ENCODE measurements around the gene WNT7B. TPM values are rescaled to one million over a fixed set of nuclear protein-coding genes. Genes with fewer than 3 reads are reported as not detected.

The WNT7B gene
- total and polyA plus RNA-seq, 2 of the 8 experiments (the other 6 are each of a cell fraction or from before 2014, with no cell fraction given): 0.14 to 0.24 TPM

DNA sequence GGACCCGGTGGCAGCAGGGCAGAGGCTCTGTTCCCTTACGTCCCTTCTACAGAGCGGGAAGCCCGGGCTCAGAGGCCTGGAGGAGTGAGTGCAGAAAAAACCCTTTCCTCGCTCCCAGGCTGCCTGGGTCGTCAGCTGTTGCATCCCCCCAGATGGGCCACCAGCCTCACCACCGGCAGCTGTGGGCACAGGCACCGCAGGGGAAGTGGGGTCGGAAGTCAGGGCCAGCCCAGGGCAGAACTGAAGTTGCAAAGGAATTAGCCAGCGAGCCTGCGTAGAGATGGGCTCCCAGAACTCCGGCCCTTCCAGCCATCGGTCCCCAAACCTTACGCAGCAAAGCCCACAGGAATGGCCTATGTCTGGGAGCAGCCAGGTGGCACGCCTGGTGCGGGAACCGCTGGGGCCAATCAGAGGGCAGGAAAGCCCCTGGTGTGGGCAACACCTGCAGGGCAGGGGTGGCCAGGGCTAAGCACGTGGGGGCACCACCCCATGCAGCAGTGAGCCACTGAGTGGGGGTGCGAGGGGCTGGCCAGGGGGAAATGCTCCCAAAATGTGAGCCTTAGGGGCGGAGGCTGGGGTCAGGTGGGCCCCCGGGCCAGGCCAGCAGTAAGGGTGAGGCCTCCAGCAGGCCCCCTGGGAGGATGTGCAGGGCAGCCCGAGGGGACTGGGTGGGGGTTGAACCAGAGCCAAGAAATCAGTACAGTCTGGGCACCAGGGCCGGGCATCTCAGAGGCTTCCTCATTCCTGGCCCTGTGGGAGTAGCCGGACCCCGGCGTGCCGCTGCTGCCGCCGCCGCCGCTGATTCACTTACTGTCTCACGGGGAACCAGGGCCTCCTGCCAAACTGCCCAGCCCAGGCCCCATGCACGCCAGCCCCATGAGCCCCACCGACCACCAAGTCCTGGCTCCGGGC, 58.2 kb downstream of the WNT7B start (continued):
- TF ChIP-seq RXRA (IDR thresholded peaks at IDR 0.05; ENCODE audit: insufficient read depth, low read depth, low read length) (no peak), GABPA (IDR thresholded peaks at IDR 0.05; ENCODE audit: borderline replicate concordance, insufficient read depth, low read length) (no peak), KDM5A (IDR thresholded peaks at IDR 0.05; ENCODE audit: low read length) (no peak), EP300 (IDR thresholded peaks at IDR 0.05; ENCODE audit: borderline replicate concordance in 1 of 2, low read depth in 2 of 2, low read length in 2 of 2) (no peak), SP1 (IDR thresholded peaks at IDR 0.05; ENCODE audit: low read depth, low read length) (no peak), FOSL1 (IDR thresholded peaks at IDR 0.05; ENCODE audit: insufficient read depth, low read depth, low read length) (no peak), SP4 (IDR thresholded peaks at IDR 0.05; ENCODE audit: low read length) (no peak), TEAD4 (IDR thresholded peaks at IDR 0.05; ENCODE audit: low read depth, low read length) (no peak)
